NCI-H1105 (cell line): Measurements from ENCODE around the gene HTRA3.

ENCODE experiments used
- DNase-seq: peaks from one replicate; lab custom pipeline; 2025; lab: John Stamatoyannopoulos, UW

The HTRA3 gene

GRCh38 chr4:8311101-8312068, 41.8 kb downstream of the HTRA3 start:
- DNase-seq: no peak

GRCh38 chr4:8312069-8312445, 42.5 kb downstream of the HTRA3 start:
- DNase-seq: no peak

GRCh38 chr4:8312976-8313375, 43.4 kb downstream of the HTRA3 start:
- DNase-seq: no peak

GRCh38 chr4:8314691-8315255, 45.2 kb downstream of the HTRA3 start:
- DNase-seq: no peak

GRCh38 chr4:8315435-8316250, 46.1 kb downstream of the HTRA3 start:
- peak; percentile 61 for DNase-seq

- DNase-seq: no peak
Observed at GRCh38 chr4:8316251-8316771, 46.8 kb downstream of the HTRA3 start.

GRCh38 chr4:8316911-8317351, 47.4 kb downstream of the HTRA3 start:
- DNase-seq: no peak

- no peak for DNase-seq
Observed at GRCh38 chr4:8317474-8317873, 47.9 kb downstream of the HTRA3 start.

- DNase-seq: no peak
Observed at GRCh38 chr4:8318509-8318908, 49.0 kb downstream of the HTRA3 start.

- DNase-seq: no peak
Observed at GRCh38 chr4:8319061-8319460, 49.5 kb downstream of the HTRA3 start.

- no peak for DNase-seq
Observed at GRCh38 chr4:8319731-8320385, 50.3 kb downstream of the HTRA3 start.

- no peak for DNase-seq
Observed at GRCh38 chr4:8320386-8320750, 50.8 kb downstream of the HTRA3 start.

GRCh38 chr4:8321220-8321619, 51.7 kb downstream of the HTRA3 start:
- no peak for DNase-seq

GRCh38 chr4:8321771-8322170, 52.2 kb downstream of the HTRA3 start:
- no peak for DNase-seq

- DNase-seq: no peak
Observed at GRCh38 chr4:8322794-8323704, 53.5 kb downstream of the HTRA3 start.

- no peak for DNase-seq
Observed at GRCh38 chr4:8323947-8324555, 54.5 kb downstream of the HTRA3 start.

- DNase-seq: no peak
Observed at GRCh38 chr4:8324640-8325239, 55.2 kb downstream of the HTRA3 start.

GRCh38 chr4:8325291-8325973, 55.9 kb downstream of the HTRA3 start:
- no peak for DNase-seq

GRCh38 chr4:8326206-8326605, 56.7 kb downstream of the HTRA3 start:
- DNase-seq: no peak
